HepG2 (cell line): ENCODE measurements around the gene PRDX6. TPM values are rescaled to one million over a fixed set of nuclear protein-coding genes. Genes with fewer than 3 reads are reported as not detected.

ENCODE experiments used
- ATAC-seq: fragments of 200-7000 bp; cut with Tn5 transposase; 3 replicates; pipeline ENCODE4 v1.9.1; 2020; ENCODE audit warnings: mild to moderate bottlenecking, moderate library complexity
- BruUV-seq: library from RNA; stranded (reverse); fragments of 400-500 nt; replicated peaks from 2 replicates; lab custom pipeline; 2021; lab: Mats Ljungman, UMichigan
- CTCF ChIA-PET: fragments of 300-600 bp; formaldehyde crosslinking; extraction: SDS; loops from one replicate; lab custom pipeline; 2021; ENCODE audit warnings: low total read pairs, inconsistent platforms, low intra/inter-chr PET ratio; lab: Yijun Ruan, JAX
- POLR2A ChIA-PET: fragments of 350-600 bp; sonication (Branson Sonifier 250); formaldehyde crosslinking; loops from one replicate; lab custom pipeline; 2020; ENCODE audit warnings: antibody characterized with exemption, inconsistent platforms; lab: Yijun Ruan, JAX
- DNase-seq: peaks from one replicate; pipeline ENCODE4 v3.0.0-alpha.2; 2015; ENCODE audit warnings: low spot score
- FAIRE-seq: peaks from 3 replicates; lab custom pipeline; 2011; peaks lifted over from hg19 to GRCh38; lab: Jason Lieb, UNC
- H2AFZ ChIP-seq: one replicate; pipeline ENCODE4 v1.6.1; 2011; ENCODE audit warnings: low read length, inconsistent platforms
- H3K27ac ChIP-seq: fragments of 300-600 bp; 3 replicates; pipeline ENCODE4 v1.8.0; 2011; ENCODE audit warnings: mixed run types, mild to moderate bottlenecking, mixed read lengths, low read length, inconsistent platforms; ENCODE audit not compliant: insufficient read depth; ENCODE audit errors: extremely low read length
- H3K27me3 ChIP-seq, 2 experiments: fragments of 200-600 bp in 1 of 2; 2 replicates in 1 of 2; 3 replicates in 1 of 2; pipeline versions ENCODE4 v1.6.0 to v1.8.0; 2011; ENCODE audit warnings: low read length in 2 of 2, mild to moderate bottlenecking in 2 of 2, moderate library complexity in 2 of 2, inconsistent platforms in 1 of 2; ENCODE audit not compliant: insufficient read depth in 2 of 2, control insufficient read depth in 1 of 2
- H3K36me3 ChIP-seq, 2 experiments: fragments of 200-600 bp in 1 of 2; replicated peaks in 1 of 2; 2 replicates in 1 of 2; 3 replicates in 1 of 2; pipeline versions ENCODE4 v1.5.1 to v1.8.0; 2011; ENCODE audit warnings: low read length in 2 of 2, inconsistent platforms in 1 of 2; ENCODE audit not compliant: insufficient read depth in 2 of 2, control insufficient read depth in 1 of 2
- H3K4me1 ChIP-seq: 2 replicates; pipeline ENCODE4 v1.5.1; 2012; ENCODE audit warnings: low read length, inconsistent platforms; ENCODE audit not compliant: insufficient read depth
- H3K4me2 ChIP-seq: 2 replicates; pipeline ENCODE4 v1.6.0; 2011; ENCODE audit warnings: low read depth, low read length, inconsistent platforms
- H3K4me3 ChIP-seq, 3 experiments: fragments of 200-600 bp in 1 of 3; sonication (generic), shearing (Covaris generic) in 1 of 3; replicated peaks in 1 of 3; 2 replicates each; pipeline ENCODE4 v1.5.1; 2011 to 2016; ENCODE audit warnings: low read length in 3 of 3, inconsistent platforms in 2 of 3, low read depth in 2 of 3, mild to moderate bottlenecking in 2 of 3, control low read depth in 1 of 3, mixed read lengths in 1 of 3; ENCODE audit not compliant: insufficient read depth in 1 of 3
- H3K79me2 ChIP-seq: one replicate; pipeline ENCODE4 v1.6.1; 2011; ENCODE audit warnings: low read length, inconsistent platforms; ENCODE audit not compliant: insufficient read depth
- H3K9ac ChIP-seq: 2 replicates; pipeline ENCODE4 v1.6.0; 2011; ENCODE audit warnings: mild to moderate bottlenecking, low read depth, low read length, inconsistent platforms; ENCODE audit not compliant: insufficient read depth
- H3K9me3 ChIP-seq: 2 replicates; pipeline ENCODE4 v1.5.1; 2012; ENCODE audit warnings: mild to moderate bottlenecking, low read length
- H4K20me1 ChIP-seq: 2 replicates; pipeline ENCODE4 v1.6.0; 2011; ENCODE audit warnings: inconsistent platforms, mild to moderate bottlenecking, low read length, moderate library complexity; ENCODE audit not compliant: insufficient read depth
- FOXJ3 ChIP-seq: sonication (generic); formaldehyde crosslinking; IDR thresholded peaks from 2 replicates; pipeline ENCODE4 v1.4.0; 2020; ENCODE audit warnings: missing genetic modification reagents, mild to moderate bottlenecking, borderline replicate concordance
- KAT2B ChIP-seq: fragments of 150-350 bp; IDR thresholded peaks from 2 replicates; pipeline ENCODE4 v1.6.1; 2014; ENCODE audit warnings: low read depth, low read length, borderline replicate concordance
- KAT8 ChIP-seq: IDR thresholded peaks from 2 replicates; pipeline ENCODE4 v1.6.1; 2016; ENCODE audit warnings: missing genetic modification reagents, missing compliant biosample characterization
- PHF5A ChIP-seq: IDR thresholded peaks from one replicate; pipeline ENCODE4 v1.6.1; 2018; ENCODE audit warnings: low read depth, missing genetic modification reagents; ENCODE audit not compliant: unreplicated experiment
- TP53 ChIP-seq: sonication (generic); formaldehyde crosslinking; conservative IDR thresholded peaks from 2 replicates; pipeline ENCODE4 v1.4.0; 2020; ENCODE audit warnings: missing genetic modification reagents
- ZNF33B ChIP-seq: sonication (generic); formaldehyde crosslinking; IDR thresholded peaks from 2 replicates; pipeline ENCODE4 v1.5.1; 2020; ENCODE audit warnings: mild to moderate bottlenecking, missing genetic modification reagents
- ZNF737 ChIP-seq: sonication (generic); formaldehyde crosslinking; IDR thresholded peaks from 2 replicates; pipeline ENCODE4 v1.5.0; 2020; ENCODE audit warnings: missing genetic modification reagents, mild to moderate bottlenecking, borderline replicate concordance
- ZSCAN9 ChIP-seq: IDR thresholded peaks from 2 replicates; pipeline ENCODE4 v1.6.1; 2016; ENCODE audit warnings: borderline replicate concordance
- in situ Hi-C: cut with HindIII; loops from 2 replicates; pipeline ENCODE4 v1.10.0; 2017; ENCODE audit warnings: low pct_unique_long_range_greater_than_20kb; ENCODE audit not compliant: extremely low pct_ligation_motif_present
- intact Hi-C: fragments of 100-400 bp; cut with micrococcal nuclease; formaldehyde crosslinking; loops from one replicate; pipeline ENCODE4 v1.10.0; 2022; ENCODE audit not compliant: unreplicated experiment
- polyA plus RNA-seq, 8 experiments: library from polyadenylated mRNA; depleted of rRNA in 3 of 8; stranded (reverse) in 7 of 8; unstranded in 1 of 8; fragments of >200 nt; fragmentation: Illumina TruSeq in 4 of 8; extraction: Trizol in 4 of 8; gene quantifications; 2 replicates each; pipeline versions ENCODE4 v1.2.1 to v1.2.3, GENCODE V29; 2011 to 2016; ENCODE audit warnings: low read depth in 4 of 8, missing spikeins in 1 of 8, mixed read lengths in 1 of 8; ENCODE audit not compliant: insufficient read depth in 1 of 8
- total RNA-seq, 5 experiments: library from RNA; depleted of rRNA; stranded (reverse); fragments of >200 nt; fragmentation: Illumina TruSeq; extraction: Trizol; gene quantifications; 2 replicates each; pipeline ENCODE4 v1.2.3, GENCODE V29; 2016; ENCODE audit warnings: low read depth in 1 of 5
- TF ChIP-seq, protein P1 (sequence below): sonication (generic); formaldehyde crosslinking; IDR thresholded peaks from 2 replicates; pipeline ENCODE4 v1.8.0; 2022; ENCODE audit warnings: mild to moderate bottlenecking, missing genetic modification reagents; ENCODE audit not compliant: insufficient replicate concordance
- TF ChIP-seq, protein P2 (sequence below): sonication (generic); formaldehyde crosslinking; IDR thresholded peaks from 2 replicates; pipeline ENCODE4 v1.5.1; 2020; ENCODE audit warnings: missing genetic modification reagents, mild to moderate bottlenecking, borderline replicate concordance

PRDX6 gene
- total and polyA plus RNA-seq, 2 of the 13 experiments (the other 11 are each of a cell fraction or from before 2014, with no cell fraction given): 224 to 309 TPM

DNA sequence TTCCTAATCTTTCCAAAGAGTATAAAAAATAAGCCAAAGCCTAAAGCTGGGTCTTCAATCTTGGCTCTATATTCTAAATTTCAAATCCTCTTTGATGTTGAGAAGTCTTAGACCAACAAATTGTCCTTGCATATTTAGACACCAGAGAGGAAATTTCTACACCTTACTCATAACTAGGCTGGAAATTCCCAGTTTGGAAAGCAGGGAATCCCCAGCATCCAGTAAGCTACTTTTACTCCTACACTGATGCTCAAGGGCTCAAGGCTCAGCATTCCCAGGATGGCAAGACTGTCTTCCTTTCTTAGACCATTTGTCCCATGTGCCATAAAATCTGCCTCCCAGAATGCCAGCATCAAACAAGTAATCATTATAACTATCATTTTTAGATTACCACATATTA, 28.3 kb downstream of the PRDX6 start:
- Histone ChIP-seq H3K4me3 (no peak overlapping the region), H2AFZ (no peak overlapping the region), H3K36me3 (no peaks in the 10 kb centered on the region), H3K9ac (no peak overlapping the region), H3K27ac (no peak overlapping the region), H3K9me3 (no peaks in the 10 kb centered on the region), H3K79me2 (no peaks in the 10 kb centered on the region)
- TF ChIP-seq ZNF33B (CRISPR knock-in tag) (no peak), KAT8 (CRISPR knock-in tag) (no peak), ZNF737 (CRISPR knock-in tag) (no peak), FOXJ3 (no peak), PHF5A (CRISPR knock-in tag) (no peak), ZSCAN9 (CRISPR knock-in tag) (no peak), KAT2B (no peak), TP53 (no peak)
- TF ChIP-seq, protein P1, sequence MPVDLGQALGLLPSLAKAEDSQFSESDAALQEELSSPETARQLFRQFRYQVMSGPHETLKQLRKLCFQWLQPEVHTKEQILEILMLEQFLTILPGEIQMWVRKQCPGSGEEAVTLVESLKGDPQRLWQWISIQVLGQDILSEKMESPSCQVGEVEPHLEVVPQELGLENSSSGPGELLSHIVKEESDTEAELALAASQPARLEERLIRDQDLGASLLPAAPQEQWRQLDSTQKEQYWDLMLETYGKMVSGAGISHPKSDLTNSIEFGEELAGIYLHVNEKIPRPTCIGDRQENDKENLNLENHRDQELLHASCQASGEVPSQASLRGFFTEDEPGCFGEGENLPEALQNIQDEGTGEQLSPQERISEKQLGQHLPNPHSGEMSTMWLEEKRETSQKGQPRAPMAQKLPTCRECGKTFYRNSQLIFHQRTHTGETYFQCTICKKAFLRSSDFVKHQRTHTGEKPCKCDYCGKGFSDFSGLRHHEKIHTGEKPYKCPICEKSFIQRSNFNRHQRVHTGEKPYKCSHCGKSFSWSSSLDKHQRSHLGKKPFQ (CRISPR knock-in tag): no peak
- TF ChIP-seq, protein P2, sequence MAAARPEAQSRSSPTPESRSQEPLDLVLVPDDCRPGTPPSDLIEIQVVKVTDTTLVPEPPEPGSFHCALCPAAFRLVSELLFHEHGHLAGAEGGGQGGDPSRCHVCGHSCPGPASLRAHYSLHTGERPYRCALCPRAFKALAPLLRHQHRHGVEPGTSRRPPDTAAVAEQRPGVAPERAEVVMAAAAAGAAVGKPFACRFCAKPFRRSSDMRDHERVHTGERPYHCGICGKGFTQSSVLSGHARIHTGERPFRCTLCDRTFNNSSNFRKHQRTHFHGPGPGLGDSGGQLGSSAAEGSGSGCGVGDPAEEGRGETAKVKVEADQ (CRISPR knock-in tag): no peak
- TF ChIP-seq, all 625 proteins: peak for 0
- FAIRE-seq: no peak
- Histone ChIP-seq H4K20me1 (no peaks in the 10 kb centered on the region), H3K4me1 (peaks cover 27% of the 10 kb centered on the region), H3K4me2 (no peak overlapping the region), H3K27me3 (no peaks in the 10 kb centered on the region)
- no peak for ATAC-seq
- intact Hi-C loops (loop anchor here (10.0 kb wide), 1 partner anchor 761 kb away; no protein-coding TSS in a partner anchor), in situ Hi-C loops (loop anchor here (5.0 kb wide), 1 partner anchor 73 kb away; no protein-coding TSS in a partner anchor)
- DNase-seq: no peak
- CTCF ChIA-PET: interaction anchor here (2.7 kb wide), 1 partner anchor 74 kb away, joined by 36 read pairs; no protein-coding TSS in a partner anchor
- no TSS peak for BruUV-seq
- POLR2A ChIA-PET: no interaction called here
